HAP-1 (cell line): ENCODE measurements around the gene SYT5.
A peak's percentile ranks its signal among the peaks of the same experiment; 100 is the strongest.
"Not testable (repeated sequence)": the region's sequence is repeated elsewhere in the genome, so short reads cannot be mapped to it uniquely, and the experiment has no call there.

Experiments used
- DNase-seq, 2 experiments: peaks; one replicate each; pipeline ENCODE4 v3.0.0-alpha.2; 2016 to 2020; ENCODE audit warnings: low spot score in 2 of 2
- H3K27me3 ChIP-seq: fragments of 250-450 bp; sonication (Bioruptor Pico); 2 replicates; pipeline ENCODE4 v1.5.1; 2020; ENCODE audit warnings: low read depth, mild to moderate bottlenecking, moderate library complexity
- H3K36me3 ChIP-seq: fragments of 250-450 bp; sonication (Bioruptor Pico); replicated peaks from 2 replicates; pipeline ENCODE4 v1.5.1; 2020; ENCODE audit warnings: mild to moderate bottlenecking
- H3K4me1 ChIP-seq: fragments of 250-450 bp; sonication (Bioruptor Pico); 2 replicates; pipeline ENCODE4 v1.5.1; 2020; ENCODE audit warnings: mild to moderate bottlenecking
- H3K4me3 ChIP-seq: fragments of 250-450 bp; sonication (Bioruptor Pico); 2 replicates; pipeline ENCODE4 v1.5.1; 2020; ENCODE audit warnings: mild to moderate bottlenecking, moderate library complexity
- H3K9me3 ChIP-seq: fragments of 250-450 bp; sonication (Bioruptor Pico); 2 replicates; pipeline ENCODE4 v1.5.1; 2020; ENCODE audit warnings: mild to moderate bottlenecking, moderate library complexity
- in situ Hi-C: fragments of 300-500 bp; cut with MboI; formaldehyde crosslinking; loops from 3 replicates; pipeline ENCODE4 v1.14.3; 2020; ENCODE audit warnings: low sequenced_read_pairs, inconsistent platforms, mixed read lengths

The SYT5 gene

GRCh38 chr19:55220525-55220924, 40.4 kb upstream of the SYT5 start:
- no peak overlapping the region for H3K4me3 ChIP-seq
- H3K9me3 ChIP-seq: no peaks in the 10 kb centered on the region
- no peaks in the 10 kb centered on the region for H3K27me3 ChIP-seq
- no peaks in the 10 kb centered on the region for H3K36me3 ChIP-seq
- in situ Hi-C loops: no loop called here
- peaks cover 7% of the 10 kb centered on the region; the same call in 1 of the 2 replicates for H3K4me1 ChIP-seq
- peak in 1 of 2 experiments; percentile 53 for DNase-seq

- Histone ChIP-seq H3K4me1 (peaks cover 9% of the 10 kb centered on the region), H3K9me3 (no peaks in the 10 kb centered on the region), H3K36me3 (no peaks in the 10 kb centered on the region), H3K4me3 (peak overlapping the region; percentile 50), H3K27me3 (no peaks in the 10 kb centered on the region)
- peak; percentile 75 to 94 for DNase-seq
- in situ Hi-C loops: loop anchor here (10.0 kb wide), 1 partner anchor 198 kb away; no protein-coding TSS in a partner anchor
Measured at GRCh38 chr19:55216461-55217198, 36.5 kb upstream of the SYT5 start.

DNA sequence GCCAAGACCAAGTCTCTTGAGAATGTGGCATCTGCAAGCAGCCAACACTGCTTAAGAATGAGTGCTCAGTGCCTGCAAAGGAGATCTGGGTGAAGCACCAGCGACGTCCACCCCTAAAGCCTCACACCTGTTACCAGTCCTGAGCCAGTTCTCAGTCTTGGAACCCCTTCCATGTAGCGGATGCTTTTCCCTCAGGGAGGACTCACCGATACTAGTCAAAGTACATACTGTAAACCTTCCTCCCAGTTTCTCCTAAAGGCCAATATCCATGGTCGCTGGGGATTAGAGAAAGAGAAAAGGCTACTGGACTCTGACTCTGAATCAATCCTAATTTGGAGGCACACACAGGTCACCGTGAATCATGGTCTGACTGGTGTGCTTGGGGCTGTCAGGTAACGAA, 33.5 kb upstream of the SYT5 start:
- Histone ChIP-seq H3K36me3 (no peaks in the 10 kb centered on the region), H3K9me3 (no peaks in the 10 kb centered on the region), H3K4me3 (no peak overlapping the region), H3K27me3 (no peaks in the 10 kb centered on the region), H3K4me1 (peaks cover 18% of the 10 kb centered on the region)
- in situ Hi-C loops: loop anchor here (10.0 kb wide), 1 partner anchor 201 kb away; no protein-coding TSS in a partner anchor
- DNase-seq: no peak

DNA sequence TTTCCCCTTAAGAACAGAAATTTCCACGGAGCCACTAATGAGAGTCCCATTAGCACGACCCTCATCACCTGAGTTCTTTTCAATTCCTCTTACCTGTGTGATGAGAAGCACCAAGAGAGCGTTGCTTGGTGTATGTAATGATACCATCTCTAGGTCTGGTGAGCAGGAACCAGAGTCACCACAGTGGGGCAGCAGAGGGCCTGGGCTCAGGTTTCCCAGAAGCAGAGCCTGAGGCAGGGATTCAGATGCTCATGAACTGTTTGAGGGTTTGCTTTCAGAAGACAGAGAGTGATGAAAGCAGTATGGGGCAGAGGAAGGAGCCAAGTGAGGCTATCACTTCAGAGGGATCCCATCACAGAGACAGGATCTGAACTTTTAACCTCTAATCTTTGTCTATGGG, 32.4 kb upstream of the SYT5 start:
- Histone ChIP-seq H3K4me1 (peaks cover 18% of the 10 kb centered on the region), H3K4me3 (no peak overlapping the region), H3K36me3 (no peaks in the 10 kb centered on the region), H3K9me3 (no peaks in the 10 kb centered on the region), H3K27me3 (no peaks in the 10 kb centered on the region)
- peak; percentile 78 to 90 for DNase-seq
- in situ Hi-C loops: loop anchor here (10.0 kb wide), 1 partner anchor 202 kb away; no protein-coding TSS in a partner anchor

DNA sequence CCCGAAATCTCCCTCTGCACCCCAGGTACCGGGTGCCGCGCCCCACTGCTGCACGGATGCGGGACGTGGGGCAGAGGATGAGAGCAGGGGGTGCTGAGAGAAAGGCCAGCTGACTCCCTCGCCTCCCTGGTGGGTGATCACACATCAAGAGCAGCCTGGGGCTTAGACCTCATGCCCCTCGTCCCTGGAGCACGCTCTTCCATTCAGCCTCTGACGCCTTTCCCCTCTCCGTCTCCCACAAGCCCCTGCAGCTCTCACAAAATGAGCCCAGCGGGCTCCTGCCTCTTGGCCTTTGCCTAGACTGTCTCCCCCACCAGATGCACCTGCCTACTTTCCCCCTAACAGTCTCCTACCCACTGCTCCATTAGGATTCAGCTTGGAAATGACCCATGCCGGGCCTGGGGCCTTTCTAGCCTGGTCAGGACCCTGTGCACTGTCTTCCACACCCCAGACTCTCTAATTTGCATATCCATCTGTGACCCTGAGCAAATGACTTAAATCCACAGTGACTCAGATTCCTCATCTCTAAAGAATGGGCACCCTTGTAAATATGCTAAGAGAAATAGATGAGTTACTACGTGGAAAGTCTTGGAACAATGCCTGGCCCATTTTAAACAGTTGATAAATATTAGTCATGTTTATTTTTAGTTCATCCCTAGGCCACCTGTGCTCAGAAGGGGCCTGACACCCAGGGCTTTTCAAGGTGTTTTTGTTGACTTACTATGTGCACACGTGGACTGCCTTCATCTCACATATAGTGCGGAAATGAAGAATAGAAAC, 29.8 kb upstream of the SYT5 start:
- peak; percentile 41 to 46 for DNase-seq
- in situ Hi-C loops: loop anchor here (10.0 kb wide), 1 partner anchor 205 kb away; no protein-coding TSS in a partner anchor
- Histone ChIP-seq H3K9me3 (no peaks in the 10 kb centered on the region), H3K36me3 (no peaks in the 10 kb centered on the region), H3K4me1 (peaks cover 11% of the 10 kb centered on the region), H3K4me3 (no peak overlapping the region), H3K27me3 (no peaks in the 10 kb centered on the region)

GRCh38 chr19:55208880-55209692, 29.0 kb upstream of the SYT5 start, which contains the start of gene PTPRH:
Gene PTPRH (minus strand): TSS chr19:55209501. CDS start chr19:55209433, 68 bp downstream.
- Histone ChIP-seq H3K9me3 (no peaks in the 10 kb centered on the region), H3K27me3 (no peaks in the 10 kb centered on the region), H3K36me3 (no peaks in the 10 kb centered on the region), H3K4me1 (peaks cover 11% of the 10 kb centered on the region), H3K4me3 (no peak within 1 kb of the TSS)
- in situ Hi-C loops: no loop called here
- DNase-seq: peak in 1 of 2 experiments; percentile 33

DNA sequence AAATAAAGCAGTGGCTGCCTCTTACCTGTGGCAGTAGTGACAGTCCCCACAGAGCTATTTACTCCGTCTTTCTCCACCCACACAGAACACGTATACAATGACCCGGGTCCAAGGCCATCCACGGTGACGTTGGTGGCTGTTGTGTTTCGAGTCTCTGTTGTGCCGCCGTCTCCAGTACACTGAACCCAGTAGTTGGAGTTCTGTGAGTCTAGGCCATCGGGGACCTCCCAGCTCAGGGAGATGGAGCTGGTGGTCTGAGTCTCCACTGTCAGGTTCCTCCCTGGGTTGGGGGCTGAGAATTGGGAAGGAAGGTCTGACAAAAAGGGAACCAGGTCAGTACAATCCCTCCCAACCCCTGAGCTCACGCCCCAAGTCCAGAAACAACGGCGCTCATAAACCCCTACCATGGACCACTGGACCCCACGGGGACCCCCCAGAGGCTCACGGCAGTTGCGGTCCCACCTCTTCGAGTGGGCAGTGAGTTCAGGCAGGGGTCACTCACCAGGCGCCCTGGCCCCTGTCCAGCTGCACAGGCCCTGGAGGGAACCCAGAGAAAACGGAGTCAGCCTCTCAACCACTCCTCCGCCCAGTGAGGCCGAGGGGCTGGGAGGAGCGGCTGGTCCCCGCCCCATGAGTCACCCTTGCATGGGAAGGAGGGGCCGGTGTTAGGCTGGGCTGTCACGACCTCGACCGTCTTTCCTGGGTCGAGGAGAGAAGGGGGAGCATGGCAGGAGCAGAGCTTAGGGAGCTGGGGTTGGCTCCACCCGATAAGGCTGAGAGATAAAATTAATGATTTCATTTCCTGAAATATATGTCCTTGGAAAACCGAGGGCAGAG, 26.8 kb upstream of the SYT5 start:
- H3K27me3 ChIP-seq: no peaks in the 10 kb centered on the region
- no peak overlapping the region for H3K4me3 ChIP-seq
- H3K9me3 ChIP-seq: no peaks in the 10 kb centered on the region
- in situ Hi-C loops: no loop called here
- H3K36me3 ChIP-seq: no peaks in the 10 kb centered on the region
- peak; percentile 19 to 75 for DNase-seq
- peaks cover 9% of the 10 kb centered on the region for H3K4me1 ChIP-seq

DNA sequence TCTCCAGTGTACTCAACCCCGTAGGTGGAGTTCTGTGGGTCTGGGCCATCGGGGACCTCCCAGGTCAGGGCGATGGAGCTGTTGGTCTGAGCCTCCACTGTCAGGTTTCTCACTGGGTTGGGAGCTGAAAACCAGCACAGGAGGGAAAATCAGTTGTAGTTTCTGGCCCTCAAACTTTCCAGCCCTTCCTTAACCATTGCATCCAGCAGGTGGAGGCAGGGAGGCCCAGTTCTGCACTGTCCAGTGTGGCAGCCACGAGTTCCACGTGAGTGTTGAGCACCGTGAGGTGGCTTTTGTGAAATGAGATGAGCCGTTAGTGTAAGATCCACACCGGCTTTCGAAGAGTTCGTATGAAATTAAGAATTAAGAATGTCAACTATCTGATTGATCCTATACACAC, 22.1 kb upstream of the SYT5 start:
- DNase-seq, in situ Hi-C loops, H3K9me3 ChIP-seq, H3K4me1 ChIP-seq, H3K4me3 ChIP-seq, H3K36me3 ChIP-seq, H3K27me3 ChIP-seq: not testable (repeated sequence)

- H3K4me3 ChIP-seq: no peak overlapping the region
- no peaks in the 10 kb centered on the region for H3K27me3 ChIP-seq
- H3K4me1 ChIP-seq: no peaks in the 10 kb centered on the region
- H3K36me3 ChIP-seq: no peaks in the 10 kb centered on the region
- H3K9me3 ChIP-seq: no peaks in the 10 kb centered on the region
- in situ Hi-C loops: no loop called here
- no peak for DNase-seq
Measured at GRCh38 chr19:55199620-55200204, 19.6 kb upstream of the SYT5 start.

- in situ Hi-C loops: no loop called here
- Histone ChIP-seq H3K4me1 (no peaks in the 10 kb centered on the region), H3K9me3 (no peaks in the 10 kb centered on the region), H3K4me3 (no peak overlapping the region), H3K36me3 (no peaks in the 10 kb centered on the region), H3K27me3 (no peaks in the 10 kb centered on the region)
- no peak for DNase-seq
Measured at GRCh38 chr19:55198651-55199050, 18.6 kb upstream of the SYT5 start.

- Histone ChIP-seq H3K4me1 (no peaks in the 10 kb centered on the region), H3K9me3 (no peaks in the 10 kb centered on the region), H3K27me3 (no peaks in the 10 kb centered on the region), H3K4me3 (no peak overlapping the region), H3K36me3 (no peaks in the 10 kb centered on the region)
- in situ Hi-C loops: no loop called here
- DNase-seq: no peak
Measured at GRCh38 chr19:55197528-55197927, 17.4 kb upstream of the SYT5 start.

DNA sequence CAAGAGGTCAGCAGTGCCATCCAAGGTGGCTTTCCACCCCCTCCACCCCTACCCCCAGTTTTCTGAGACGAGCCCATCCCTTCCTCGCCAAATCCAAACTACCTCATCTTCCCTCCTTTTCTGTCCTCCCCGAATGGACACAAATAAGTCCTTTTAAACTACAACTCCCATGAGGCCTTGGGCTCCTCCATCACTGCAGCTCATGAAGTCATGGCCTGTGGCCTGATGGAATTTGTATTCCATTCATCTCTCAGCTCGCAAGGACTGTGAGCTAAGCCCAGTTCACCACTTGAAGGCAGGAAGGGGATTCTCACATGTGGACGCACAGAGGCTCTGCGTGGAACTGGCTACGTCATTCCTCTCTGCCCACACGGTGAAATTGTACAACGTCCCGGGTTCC, 16.7 kb upstream of the SYT5 start:
- no peak for DNase-seq
- no peaks in the 10 kb centered on the region for H3K9me3 ChIP-seq
- H3K4me1 ChIP-seq: no peaks in the 10 kb centered on the region
- in situ Hi-C loops: no loop called here
- no peaks in the 10 kb centered on the region for H3K27me3 ChIP-seq
- no peaks in the 10 kb centered on the region for H3K36me3 ChIP-seq
- no peak overlapping the region for H3K4me3 ChIP-seq
